Peyer's patch (tissue), 4 donors: Measurements from ENCODE around the gene WDHD1. TPM values are rescaled to one million over a fixed set of nuclear protein-coding genes. Genes with fewer than 3 reads are reported as not detected.

ENCODE experiments used
- DNase-seq, 3 donors: peaks; one replicate each; pipeline ENCODE4 v3.0.0-alpha.2; 2017 to 2019
- H3K27ac ChIP-seq, 4 donors: fragments of 200-600 bp; sonication (generic); one replicate each; pipeline ENCODE4 v1.5.1; 2016 to 2019
- H3K27me3 ChIP-seq, 2 donors: fragments of 200-600 bp; sonication (generic); one replicate each; pipeline ENCODE4 v1.5.1; 2019
- H3K36me3 ChIP-seq, 3 donors: fragments of 200-600 bp; sonication (generic); one replicate each; pipeline ENCODE4 v1.5.1; 2016 to 2019
- H3K4me1 ChIP-seq, 4 donors: fragments of 200-600 bp; sonication (generic); one replicate each; pipeline ENCODE4 v1.5.1; 2016 to 2019
- H3K4me3 ChIP-seq, 4 donors: fragments of 200-600 bp; sonication (generic); 1 replicate in 3 of 4; 2 replicates in 1 of 4; pipeline ENCODE4 v1.5.1; 2016 to 2019; ENCODE audit warnings: mild to moderate bottlenecking in 1 of 4
- H3K9me3 ChIP-seq, 4 donors: fragments of 200-600 bp; sonication (generic); one replicate each; pipeline ENCODE4 v1.5.1; 2016 to 2019; ENCODE audit warnings: mild to moderate bottlenecking in 1 of 4
- POLR2A ChIP-seq, 2 donors: fragments of 450-650 bp; IDR thresholded peaks; one replicate each; pipeline ENCODE4 v1.5.1; 2017; ENCODE audit warnings: antibody characterized with exemption in 2 of 2, mild to moderate bottlenecking in 2 of 2, moderate library complexity in 2 of 2
- total RNA-seq, 4 donors: library from RNA; depleted of rRNA; stranded (reverse); fragments of >200 nt; gene quantifications; one replicate each; pipeline ENCODE4 v1.1.0, GENCODE V29; 2016
- TF ChIP-seq, protein P1 (sequence below), 6 experiments: fragments of 450-650 bp in 4 of 6; fragments of 200-600 bp in 2 of 6; sonication (generic) in 1 of 6; IDR thresholded peaks; one replicate each; pipeline ENCODE4 v1.5.1; 2017 to 2019; ENCODE audit warnings: antibody characterized with exemption in 6 of 6, mild to moderate bottlenecking in 3 of 6, moderate library complexity in 1 of 6

Gene WDHD1
- total RNA-seq, 4 donors from 2014 or later: 0.70 to 2.5 (median 1.0) TPM

GRCh38 chr14:55059333-55059732, 32.4 kb upstream of the WDHD1 start:
- Histone ChIP-seq H3K27ac (no peak overlapping the region), H3K4me1 (no peaks in the 10 kb centered on the region), H3K9me3 (no peaks in the 10 kb centered on the region), H3K36me3 (peaks cover 0 to 45% (median 0%) of the 10 kb centered on the region in 3 donors), H3K27me3 (no peaks in the 10 kb centered on the region), H3K4me3 (no peak overlapping the region)
- no peak for TF ChIP-seq POLR2A (IDR thresholded peaks at IDR 0.05)
- TF ChIP-seq, protein P1, sequence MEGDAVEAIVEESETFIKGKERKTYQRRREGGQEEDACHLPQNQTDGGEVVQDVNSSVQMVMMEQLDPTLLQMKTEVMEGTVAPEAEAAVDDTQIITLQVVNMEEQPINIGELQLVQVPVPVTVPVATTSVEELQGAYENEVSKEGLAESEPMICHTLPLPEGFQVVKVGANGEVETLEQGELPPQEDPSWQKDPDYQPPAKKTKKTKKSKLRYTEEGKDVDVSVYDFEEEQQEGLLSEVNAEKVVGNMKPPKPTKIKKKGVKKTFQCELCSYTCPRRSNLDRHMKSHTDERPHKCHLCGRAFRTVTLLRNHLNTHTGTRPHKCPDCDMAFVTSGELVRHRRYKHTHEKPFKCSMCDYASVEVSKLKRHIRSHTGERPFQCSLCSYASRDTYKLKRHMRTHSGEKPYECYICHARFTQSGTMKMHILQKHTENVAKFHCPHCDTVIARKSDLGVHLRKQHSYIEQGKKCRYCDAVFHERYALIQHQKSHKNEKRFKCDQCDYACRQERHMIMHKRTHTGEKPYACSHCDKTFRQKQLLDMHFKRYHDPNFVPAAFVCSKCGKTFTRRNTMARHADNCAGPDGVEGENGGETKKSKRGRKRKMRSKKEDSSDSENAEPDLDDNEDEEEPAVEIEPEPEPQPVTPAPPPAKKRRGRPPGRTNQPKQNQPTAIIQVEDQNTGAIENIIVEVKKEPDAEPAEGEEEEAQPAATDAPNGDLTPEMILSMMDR (IDR thresholded peaks at IDR 0.05): no peak
- DNase-seq: no peak

DNA sequence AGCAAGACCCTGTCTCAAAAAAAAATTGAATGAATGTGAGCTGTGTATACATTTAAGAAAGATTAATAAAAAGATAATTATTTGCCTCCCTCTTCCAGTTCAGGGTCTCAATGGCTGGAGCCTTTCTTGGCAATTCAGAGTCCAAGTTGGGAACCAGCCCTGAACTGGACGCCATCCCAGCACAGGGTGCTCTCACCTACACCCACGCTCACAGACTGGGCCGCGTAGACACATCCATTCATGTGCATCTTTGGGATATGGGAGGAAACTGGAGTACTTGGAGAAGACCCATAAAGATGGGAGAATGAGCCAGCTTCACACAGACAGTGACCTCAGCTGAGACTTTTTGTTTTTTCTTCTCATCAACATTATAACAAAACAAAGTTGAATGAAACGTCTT, 31.0 kb upstream of the WDHD1 start:
- H3K27ac ChIP-seq: no peak overlapping the region
- no peak for DNase-seq
- H3K4me1 ChIP-seq: peaks cover 0 to 10% (median under 1%) of the 10 kb centered on the region in 4 donors
- TF ChIP-seq, protein P1 (IDR thresholded peaks at IDR 0.05): no peak
- no peak for TF ChIP-seq POLR2A (IDR thresholded peaks at IDR 0.05)
- peaks cover 0 to 30% (median 0%) of the 10 kb centered on the region in 3 donors for H3K36me3 ChIP-seq
- no peaks in the 10 kb centered on the region for H3K27me3 ChIP-seq
- H3K4me3 ChIP-seq: no peak overlapping the region
- H3K9me3 ChIP-seq: no peaks in the 10 kb centered on the region

- H3K27me3 ChIP-seq: no peaks in the 10 kb centered on the region
- no peaks in the 10 kb centered on the region for H3K9me3 ChIP-seq
- TF ChIP-seq POLR2A (IDR thresholded peaks at IDR 0.05): no peak
- TF ChIP-seq, protein P1 (IDR thresholded peaks at IDR 0.05): no peak
- H3K4me3 ChIP-seq: no peak overlapping the region
- H3K27ac ChIP-seq: no peak overlapping the region
- peaks cover 0 to 17% (median 0%) of the 10 kb centered on the region in 3 donors for H3K36me3 ChIP-seq
- DNase-seq: no peak
- H3K4me1 ChIP-seq: peaks cover 0 to 20% (median 1%) of the 10 kb centered on the region in 4 donors
Observed at GRCh38 chr14:55054098-55054497, 27.2 kb upstream of the WDHD1 start.

GRCh38 chr14:55053500-55053899, 26.6 kb upstream of the WDHD1 start:
- H3K9me3 ChIP-seq: no peaks in the 10 kb centered on the region
- no peak overlapping the region for H3K4me3 ChIP-seq
- H3K27ac ChIP-seq: no peak overlapping the region
- no peak for DNase-seq
- TF ChIP-seq, protein P1 (IDR thresholded peaks at IDR 0.05): no peak
- no peak for TF ChIP-seq POLR2A (IDR thresholded peaks at IDR 0.05)
- H3K4me1 ChIP-seq: peaks cover 0 to 20% (median 1%) of the 10 kb centered on the region in 4 donors
- H3K36me3 ChIP-seq: peaks cover 0 to 16% (median 0%) of the 10 kb centered on the region in 3 donors
- no peaks in the 10 kb centered on the region for H3K27me3 ChIP-seq

DNA sequence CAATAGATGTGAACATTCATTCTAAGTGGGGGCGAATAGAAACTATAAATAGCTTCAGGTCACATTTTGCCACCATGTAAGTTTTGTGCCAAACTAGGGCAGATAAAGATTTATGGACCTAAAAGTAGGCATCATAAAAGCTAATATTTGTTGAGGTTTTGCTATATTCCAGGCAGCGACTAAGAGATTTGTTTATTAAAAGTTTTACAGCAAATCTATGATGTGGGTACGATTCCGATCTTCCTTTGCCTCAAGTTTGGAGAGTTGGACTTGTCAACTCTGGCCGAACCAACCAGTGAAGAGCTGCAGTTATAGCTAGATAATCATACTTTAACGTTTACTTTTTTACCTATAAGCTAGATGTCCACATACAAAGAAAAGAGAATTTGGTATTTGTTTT, 26.1 kb upstream of the WDHD1 start:
- no peak for TF ChIP-seq POLR2A (IDR thresholded peaks at IDR 0.05)
- TF ChIP-seq, protein P1 (IDR thresholded peaks at IDR 0.05): no peak
- H3K27ac ChIP-seq: peak overlapping the region in 1 of 4 donors; percentile 98
- DNase-seq: no peak
- no peaks in the 10 kb centered on the region for H3K27me3 ChIP-seq
- no peaks in the 10 kb centered on the region for H3K9me3 ChIP-seq
- H3K4me1 ChIP-seq: peaks cover 0 to 20% (median 1%) of the 10 kb centered on the region in 4 donors
- peaks cover 0 to 11% (median 0%) of the 10 kb centered on the region in 3 donors for H3K36me3 ChIP-seq
- H3K4me3 ChIP-seq: peak overlapping the region in 1 of 4 donors; percentile 69
